ENCODE results near the gene MRPL49. TPM values are rescaled to one million over a fixed set of nuclear protein-coding genes. Genes with fewer than 3 reads are reported as not detected.
A peak's percentile ranks its signal among the peaks of the same experiment; 100 is the strongest.

Gene MRPL49
- total RNA-seq, 2 experiments from 2014 or later, result 53.0 to 53.3 TPM

- intact Hi-C loops (cut with DNase I, micrococcal nuclease), result no loop called here
- ATAC-seq (ENCODE audit: poor library complexity) (no peak), DNase-seq (no peak)
- Mint-ChIP-seq H3K9me3 (no peaks in the 10 kb centered on the region), H3K36me3 (ENCODE audit: low read depth) (no peaks in the 10 kb centered on the region), H3K4me3 (no peak overlapping the region), H3K27me3 (no peaks in the 10 kb centered on the region), H3K27ac (no peak overlapping the region), H3K4me1 (ENCODE audit: low read depth) (no peaks in the 10 kb centered on the region)
- POLR2A ChIA-PET, result no interaction called here
- H3K4me1 ChIP-seq (ENCODE audit: insufficient read depth, low read length), result peaks cover 9% of the 10 kb centered on the region
- H3K36me3 ChIP-seq (ENCODE audit: insufficient read depth, low read length), result no peaks in the 10 kb centered on the region
- H3K27me3 ChIP-seq (ENCODE audit: control insufficient read depth in 1 of 2, insufficient read depth in 2 of 2, low read length in 2 of 2), result no peaks in the 10 kb centered on the region
- no peak overlapping the region for H3K4me3 ChIP-seq (ENCODE audit: low read length)
- CTCF ChIA-PET, result no interaction called here
- TF ChIP-seq, protein P1, sequence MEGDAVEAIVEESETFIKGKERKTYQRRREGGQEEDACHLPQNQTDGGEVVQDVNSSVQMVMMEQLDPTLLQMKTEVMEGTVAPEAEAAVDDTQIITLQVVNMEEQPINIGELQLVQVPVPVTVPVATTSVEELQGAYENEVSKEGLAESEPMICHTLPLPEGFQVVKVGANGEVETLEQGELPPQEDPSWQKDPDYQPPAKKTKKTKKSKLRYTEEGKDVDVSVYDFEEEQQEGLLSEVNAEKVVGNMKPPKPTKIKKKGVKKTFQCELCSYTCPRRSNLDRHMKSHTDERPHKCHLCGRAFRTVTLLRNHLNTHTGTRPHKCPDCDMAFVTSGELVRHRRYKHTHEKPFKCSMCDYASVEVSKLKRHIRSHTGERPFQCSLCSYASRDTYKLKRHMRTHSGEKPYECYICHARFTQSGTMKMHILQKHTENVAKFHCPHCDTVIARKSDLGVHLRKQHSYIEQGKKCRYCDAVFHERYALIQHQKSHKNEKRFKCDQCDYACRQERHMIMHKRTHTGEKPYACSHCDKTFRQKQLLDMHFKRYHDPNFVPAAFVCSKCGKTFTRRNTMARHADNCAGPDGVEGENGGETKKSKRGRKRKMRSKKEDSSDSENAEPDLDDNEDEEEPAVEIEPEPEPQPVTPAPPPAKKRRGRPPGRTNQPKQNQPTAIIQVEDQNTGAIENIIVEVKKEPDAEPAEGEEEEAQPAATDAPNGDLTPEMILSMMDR (IDR thresholded peaks at IDR 0.05), result no peak
- no peak overlapping the region for H3K27ac ChIP-seq (ENCODE audit: low read depth in 1 of 2, low read length in 2 of 2)
- no peaks in the 10 kb centered on the region for H3K9me3 ChIP-seq (ENCODE audit: control insufficient read depth in 1 of 2, insufficient read depth in 1 of 2, low read length in 2 of 2)
These were observed 44.8 kb downstream of the MRPL49 start for GRCh38 chr11:65166893-65167292.

DNA sequence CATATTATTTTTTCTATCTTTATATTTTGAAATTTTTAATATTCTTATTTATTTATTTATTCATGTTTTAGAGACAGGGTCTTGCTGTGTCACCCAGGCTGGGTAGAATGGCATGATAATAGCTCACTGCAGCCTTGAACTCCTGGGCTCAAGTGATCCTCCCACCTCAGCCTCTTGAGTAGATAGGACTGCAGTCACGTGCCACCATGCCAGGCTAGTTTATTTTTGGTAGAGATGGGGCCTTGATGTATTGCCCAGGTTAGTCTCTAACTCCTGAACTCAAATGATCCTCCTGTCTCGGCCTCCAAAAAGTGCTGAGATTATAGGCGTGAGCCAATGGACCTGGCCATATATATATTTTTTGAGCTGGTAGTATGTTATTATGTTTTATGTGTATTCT is 45.5 kb downstream of the MRPL49 start:
- Histone ChIP-seq H3K27ac (ENCODE audit: low read depth in 1 of 2, low read length in 2 of 2) (no peak overlapping the region), H3K4me3 (ENCODE audit: low read length) (no peak overlapping the region), H3K27me3 (ENCODE audit: control insufficient read depth in 1 of 2, insufficient read depth in 2 of 2, low read length in 2 of 2) (no peaks in the 10 kb centered on the region), H3K4me1 (ENCODE audit: insufficient read depth, low read length) (peaks cover 9% of the 10 kb centered on the region), H3K9me3 (ENCODE audit: control insufficient read depth in 1 of 2, insufficient read depth in 1 of 2, low read length in 2 of 2) (no peaks in the 10 kb centered on the region), H3K36me3 (ENCODE audit: insufficient read depth, low read length) (no peaks in the 10 kb centered on the region)
- DNase-seq (no peak), ATAC-seq (ENCODE audit: poor library complexity) (no peak)
- Mint-ChIP-seq H3K27me3 (no peaks in the 10 kb centered on the region), H3K4me1 (ENCODE audit: low read depth) (no peaks in the 10 kb centered on the region), H3K27ac (no peak overlapping the region), H3K9me3 (no peaks in the 10 kb centered on the region), H3K4me3 (no peak overlapping the region), H3K36me3 (ENCODE audit: low read depth) (no peaks in the 10 kb centered on the region)
- intact Hi-C loops (cut with DNase I, micrococcal nuclease), result no loop called here
- ChIA-PET CTCF (no interaction called here), POLR2A (no interaction called here)
- TF ChIP-seq, protein P1 (IDR thresholded peaks at IDR 0.05), result no peak

DNA sequence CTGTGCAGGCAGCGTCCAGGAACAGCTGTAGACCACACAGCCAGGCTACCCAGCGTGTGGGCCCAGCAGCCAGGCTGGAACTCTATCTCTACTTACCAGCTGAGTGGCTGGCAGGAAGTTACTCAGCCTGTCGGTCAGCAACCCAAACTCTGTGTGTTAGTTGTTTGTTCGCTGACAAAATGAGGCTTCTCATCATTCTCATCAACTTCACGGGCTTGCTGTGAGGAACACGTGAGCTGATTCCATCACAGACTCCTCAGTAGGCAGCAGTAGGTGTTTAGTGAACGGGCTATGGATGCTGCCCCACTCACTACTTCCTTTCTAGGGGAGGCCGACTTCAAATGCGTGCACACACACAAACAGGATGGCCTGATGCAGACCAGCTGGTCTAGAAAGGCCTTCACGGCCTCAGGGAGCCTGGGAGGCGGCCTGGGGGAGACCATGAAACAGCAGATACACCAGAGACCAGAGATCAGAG is 47.1 kb downstream of the MRPL49 start:
- TF ChIP-seq, protein P1 (IDR thresholded peaks at IDR 0.05), result no peak
- peak overlapping the region; percentile 24 for H3K27ac Mint-ChIP-seq
- no peak for DNase-seq
- H3K9me3 ChIP-seq (ENCODE audit: control insufficient read depth in 1 of 2, insufficient read depth in 1 of 2, low read length in 2 of 2), result no peaks in the 10 kb centered on the region
- H3K27me3 ChIP-seq (ENCODE audit: control insufficient read depth in 1 of 2, insufficient read depth in 2 of 2, low read length in 2 of 2), result no peaks in the 10 kb centered on the region
- no peaks in the 10 kb centered on the region for H3K36me3 ChIP-seq (ENCODE audit: insufficient read depth, low read length)
- ChIA-PET POLR2A (interaction anchor here (0.9 kb wide), 1 partner anchor 47 kb away, joined by 3 read pairs; the partner anchor contains the start of genes FAU and MRPL49), CTCF (no interaction called here)
- no peaks in the 10 kb centered on the region for H3K9me3 Mint-ChIP-seq
- no peaks in the 10 kb centered on the region for H3K36me3 Mint-ChIP-seq (ENCODE audit: low read depth)
- H3K27ac ChIP-seq (ENCODE audit: low read depth in 1 of 2, low read length in 2 of 2), result no peak overlapping the region
- ATAC-seq (ENCODE audit: poor library complexity), result no peak
- H3K4me3 ChIP-seq (ENCODE audit: low read length), result no peak overlapping the region
- no peak overlapping the region for H3K4me3 Mint-ChIP-seq
- peaks cover 9% of the 10 kb centered on the region for H3K4me1 ChIP-seq (ENCODE audit: insufficient read depth, low read length)
- intact Hi-C loops (cut with DNase I, micrococcal nuclease), result no loop called here
- no peaks in the 10 kb centered on the region for H3K4me1 Mint-ChIP-seq (ENCODE audit: low read depth)
- no peaks in the 10 kb centered on the region for H3K27me3 Mint-ChIP-seq
